Right ventricle myocardium inferior (tissue), 1 donor: Measurements from ENCODE around the gene CENPS. TPM values are rescaled to one million over a fixed set of nuclear protein-coding genes. Genes with fewer than 3 reads are reported as not detected.
A peak's percentile ranks its signal among the peaks of the same experiment; 100 is the strongest.

Experiments used
- ATAC-seq: fragments of 200-7000 bp; cut with Tn5 transposase; one replicate; pipeline ENCODE4 v1.9.1; 2020; ENCODE audit warnings: mild to moderate bottlenecking, moderate library complexity
- DNase-seq: peaks from one replicate; pipeline ENCODE4 v3.0.0; 2021; ENCODE audit errors: missing footprints
- intact Hi-C: fragments of 100-400 bp; cut with DNase I; formaldehyde crosslinking; loops from one replicate; pipeline ENCODE4 v1.11.0; 2022
- long read RNA-seq: library from polyadenylated mRNA; unstranded; transcript quantifications from one replicate; pipeline ENCODE4 v2.0.0, GENCODE V29; 2021
- total RNA-seq: library from RNA; stranded (reverse); fragmentation: NEBNext Ultra II Directional; extraction: Animal tissue kit (Norgen Biotek cat#: 25700); gene quantifications from one replicate; pipeline ENCODE4 v1.2.1, GENCODE V29; 2021
- donor health status: DM: no; HTN: yes; CAD: no; lungs with severe emphysema.

Gene CENPS
- total RNA-seq = 7.6 TPM
- long read RNA-seq, partial matches to known transcripts = 0 of 4 reads
- long read RNA-seq, other reads (novel, unspliced or antisense) = 0 of 4 reads

DNA sequence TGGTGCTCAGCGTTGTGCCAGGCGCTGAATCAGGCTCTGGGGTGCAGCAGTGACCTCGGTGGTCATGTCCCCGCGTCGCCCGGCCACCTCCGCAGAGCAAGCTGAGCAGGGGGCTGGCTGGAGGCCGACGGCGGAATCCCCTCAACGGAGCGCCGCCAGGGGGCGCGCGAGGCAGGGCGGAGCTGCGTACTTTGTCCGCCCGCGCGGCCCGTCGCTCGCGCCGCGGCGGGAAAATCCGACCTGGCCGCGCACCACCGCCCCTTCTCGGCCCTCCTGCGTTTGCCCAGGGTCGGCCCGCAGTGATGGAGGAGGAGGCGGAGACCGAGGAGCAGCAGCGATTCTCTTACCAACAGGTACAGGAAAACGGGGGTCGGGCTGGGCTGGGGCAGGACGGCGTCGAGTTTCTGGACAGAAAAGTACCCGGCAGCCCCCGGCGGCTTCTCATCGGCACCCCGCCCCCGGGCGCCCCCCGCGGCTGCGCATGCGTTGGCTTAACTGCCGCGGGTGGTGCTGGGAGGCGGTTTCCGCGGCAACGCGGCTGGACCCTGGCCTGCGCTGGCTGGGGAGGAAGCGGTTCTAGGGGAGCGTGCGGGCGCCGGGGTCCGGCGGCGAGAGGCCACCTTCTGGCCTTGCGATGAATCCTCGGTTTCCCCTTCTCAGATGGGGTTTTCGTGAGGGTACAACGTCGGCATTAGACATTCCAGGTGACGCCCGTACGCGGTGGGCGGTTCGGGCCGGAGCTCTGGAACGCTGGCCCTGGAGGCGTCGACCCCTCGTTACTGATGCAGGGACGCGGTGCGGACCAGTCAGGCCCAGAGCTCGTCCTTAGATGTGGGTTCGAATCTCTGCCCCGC lies at the start of gene CENPS:
CENPS (plus strand) TSS at position 218 of the 854 bp plus-strand sequence; CDS start at position 303, 85 bp downstream.
- peak; percentile 97 for ATAC-seq
- intact Hi-C loops = loop anchor here (1.0 kb wide), 1 partner anchor 64 kb away; no protein-coding TSS in a partner anchor
- peak; percentile 96 for DNase-seq

GRCh38 chr1:10380594-10381275 lies 49.5 kb upstream of the CENPS start:
- intact Hi-C loops = no loop called here
- DNase-seq (no peak), ATAC-seq (no peak)

DNA sequence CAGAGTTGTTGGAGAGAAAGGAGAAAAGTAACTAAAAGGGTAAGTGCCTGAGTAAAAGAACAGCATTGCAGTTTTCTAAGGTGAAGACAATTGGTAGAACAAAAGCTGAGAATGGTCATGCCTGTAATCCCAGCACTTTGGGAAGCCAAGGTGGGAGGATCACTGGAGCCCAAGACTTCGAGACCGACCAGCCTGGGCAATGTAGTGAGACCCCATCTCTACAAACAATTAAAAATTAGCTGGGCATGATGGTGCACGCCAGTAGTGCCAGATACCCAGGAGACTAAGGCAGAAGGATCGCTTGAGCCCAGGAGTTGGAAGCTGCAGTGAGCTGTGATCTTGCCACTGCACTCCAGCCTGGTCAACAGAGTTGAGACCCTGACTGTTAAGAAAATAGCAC lies 46.6 kb upstream of the CENPS start:
- DNase-seq (no peak), ATAC-seq (no peak)
- intact Hi-C loops = no loop called here

- DNase-seq (no peak), ATAC-seq (no peak)
- intact Hi-C loops = no loop called here
Observed at GRCh38 chr1:10384219-10384618, 46.0 kb upstream of the CENPS start.

- no peak for DNase-seq
- no peak for ATAC-seq
- intact Hi-C loops = no loop called here
Observed at GRCh38 chr1:10386761-10387676, 43.2 kb upstream of the CENPS start.

DNA sequence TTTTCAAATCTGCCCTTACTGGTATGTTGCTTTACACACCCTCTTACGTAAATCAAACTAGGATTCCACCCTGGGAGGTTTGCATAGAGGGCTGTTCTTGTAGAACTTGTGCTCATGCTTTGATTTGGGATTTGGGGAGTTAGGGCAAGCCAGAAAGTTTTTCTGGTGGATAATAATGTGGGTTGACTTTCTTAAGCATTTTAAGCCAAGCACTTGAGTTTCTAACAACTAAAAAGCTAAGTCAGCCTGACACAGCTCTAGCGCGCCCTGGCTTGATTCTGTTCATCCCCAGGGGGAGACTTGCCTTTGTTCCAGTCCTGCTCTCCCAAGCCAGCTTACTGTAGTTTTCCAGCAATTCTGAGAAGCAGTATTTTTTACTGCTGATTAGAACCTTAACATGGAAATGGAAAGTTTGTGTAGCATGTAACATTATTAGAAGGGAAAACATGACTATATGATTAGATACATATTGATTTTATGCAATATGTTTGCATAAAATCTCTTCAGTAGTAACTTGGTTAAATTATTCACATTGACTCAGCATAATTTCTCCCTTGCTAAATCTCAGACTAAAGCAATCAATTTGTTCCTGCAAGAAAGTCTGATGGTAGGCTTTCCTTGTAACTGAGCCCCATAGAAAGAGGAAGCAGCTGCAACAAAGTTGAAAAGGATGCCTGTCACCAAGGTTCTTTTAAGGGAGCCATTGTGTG lies 42.4 kb upstream of the CENPS start:
- intact Hi-C loops = no loop called here
- peak; percentile 92 for ATAC-seq
- DNase-seq = peak; percentile 70

GRCh38 chr1:10388387-10388715 lies 41.9 kb upstream of the CENPS start:
- DNase-seq = no peak
- intact Hi-C loops = no loop called here
- peak; percentile 11 for ATAC-seq

DNA sequence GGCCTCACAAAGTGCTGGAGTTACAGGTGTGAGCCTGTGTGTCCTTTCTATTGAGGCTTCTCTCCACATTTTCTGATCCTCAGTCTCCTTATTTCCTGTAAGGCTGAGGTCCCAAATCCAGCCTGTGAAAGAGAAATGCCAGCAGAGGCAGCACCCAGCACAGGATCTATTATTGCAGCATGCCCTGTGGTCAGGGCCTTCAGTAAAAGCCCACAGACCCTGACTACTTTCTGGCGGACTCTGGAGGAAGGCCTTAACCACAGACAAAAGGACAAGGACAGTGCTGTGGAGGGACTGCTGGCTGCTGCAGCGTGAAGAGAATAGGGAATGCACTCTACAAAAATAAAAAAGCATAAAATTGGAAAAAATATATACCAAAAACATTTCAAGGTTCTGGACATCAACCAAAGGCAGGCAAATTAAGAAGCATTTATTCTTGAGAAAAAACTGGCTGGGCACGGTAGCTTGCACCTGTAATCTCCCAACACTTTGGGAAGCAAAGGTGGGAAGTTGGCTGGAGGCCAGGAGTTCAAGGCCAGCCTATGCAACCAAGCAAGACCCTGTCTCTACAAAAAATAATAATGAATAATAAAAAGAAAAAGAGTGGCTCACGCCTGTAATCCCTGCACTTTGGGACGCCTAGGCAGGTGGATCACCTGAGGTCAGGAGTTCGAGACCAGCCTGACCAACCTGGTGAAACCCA lies 40.8 kb upstream of the CENPS start:
- DNase-seq (no peak), ATAC-seq (no peak)
- intact Hi-C loops = no loop called here

- intact Hi-C loops = no loop called here
- ATAC-seq = no peak
- DNase-seq = no peak
Observed at GRCh38 chr1:10396870-10397269, 33.4 kb upstream of the CENPS start.

- no peak for DNase-seq
- intact Hi-C loops = no loop called here
- ATAC-seq = no peak
Observed at GRCh38 chr1:10398278-10398733, 31.9 kb upstream of the CENPS start.

GRCh38 chr1:10398734-10399443 lies 31.3 kb upstream of the CENPS start, which contains the start of gene PGD:
TSS of gene PGD (plus strand) at chr1:10399064. CDS start at chr1:10399118, 54 bp downstream.
- intact Hi-C loops = no loop called here
- DNase-seq (peak; percentile 99), ATAC-seq (peak; percentile 99)

DNA sequence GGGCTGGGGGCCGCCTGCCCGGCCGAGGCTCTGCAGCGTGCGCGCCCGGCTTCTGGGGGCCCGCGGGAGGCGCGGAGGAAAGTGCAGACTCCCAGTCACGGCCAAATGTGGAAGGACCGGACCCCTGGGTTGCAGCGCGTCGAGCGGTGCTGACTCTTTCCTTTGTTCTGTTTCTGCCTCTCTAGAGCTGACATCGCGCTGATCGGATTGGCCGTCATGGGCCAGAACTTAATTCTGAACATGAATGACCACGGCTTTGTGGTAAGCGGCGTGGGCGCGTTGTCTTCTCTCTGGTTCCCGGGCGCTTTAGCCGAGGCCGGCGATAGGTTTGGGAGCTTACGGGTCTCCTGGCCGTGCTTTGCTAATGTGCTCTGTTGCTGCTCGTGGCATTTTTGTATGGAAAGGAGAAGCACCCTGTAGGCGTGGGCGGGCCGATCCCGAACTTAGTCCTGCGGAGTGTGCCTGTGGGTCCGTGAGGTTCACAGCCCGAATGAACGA lies 30.7 kb upstream of the CENPS start:
- DNase-seq (peak; percentile 77), ATAC-seq (no peak)
- intact Hi-C loops = no loop called here

DNA sequence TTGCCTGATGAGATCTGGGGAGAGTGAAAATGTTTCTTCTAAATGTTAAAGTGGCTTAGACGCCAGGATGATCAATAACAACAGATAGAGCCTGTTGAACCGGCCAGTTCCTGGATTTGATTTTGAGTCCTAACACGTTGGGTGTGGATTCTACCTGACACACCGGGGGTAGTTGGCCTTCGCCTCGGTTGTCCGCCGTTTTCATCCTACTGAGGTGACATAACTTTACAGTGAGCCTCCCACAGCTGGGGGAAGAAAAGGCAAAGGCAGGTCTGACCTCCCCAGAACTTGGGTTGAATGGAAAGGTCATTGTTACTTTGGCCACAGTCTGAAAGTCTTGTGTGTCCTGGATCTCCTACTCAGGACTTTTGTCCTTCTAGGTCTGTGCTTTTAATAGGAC lies 30.2 kb upstream of the CENPS start:
- ATAC-seq = no peak
- intact Hi-C loops = no loop called here
- DNase-seq = no peak

- intact Hi-C loops = no loop called here
- DNase-seq (no peak), ATAC-seq (no peak)
Observed at GRCh38 chr1:10401281-10401680, 29.0 kb upstream of the CENPS start.

DNA sequence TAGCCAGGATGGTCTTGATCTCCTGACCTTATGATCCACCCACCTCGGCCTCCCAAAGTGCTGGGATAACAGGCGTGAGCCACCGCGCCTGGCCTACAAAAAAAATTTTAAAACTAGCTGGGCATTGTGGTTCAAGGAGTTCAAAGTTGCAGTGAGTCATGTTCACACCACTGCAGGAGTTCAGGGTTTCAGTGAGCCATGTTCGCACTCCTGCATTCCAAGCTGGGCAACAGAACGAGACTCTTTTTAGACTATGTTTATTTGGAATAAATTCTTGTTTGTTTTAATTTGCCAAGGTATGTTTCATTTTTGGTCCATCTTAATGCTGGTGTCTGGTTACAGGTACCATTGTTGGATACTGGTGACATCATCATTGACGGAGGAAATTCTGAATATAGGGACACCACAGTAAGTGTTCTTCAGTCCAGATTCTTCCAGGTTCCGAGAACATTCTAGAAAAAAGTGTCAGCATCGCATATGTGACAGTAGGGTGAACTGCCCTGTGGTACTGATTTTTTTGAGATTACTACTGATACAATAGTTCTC lies 27.4 kb upstream of the CENPS start:
- DNase-seq (no peak), ATAC-seq (no peak)
- intact Hi-C loops = no loop called here

GRCh38 chr1:10407201-10407600 lies 23.0 kb upstream of the CENPS start:
- DNase-seq (no peak), ATAC-seq (no peak)
- intact Hi-C loops = no loop called here
